ENCODE results near the gene NDUFA11.

- TF ChIP-seq CTCF (IDR thresholded peaks at IDR 0.05; ENCODE audit: low read depth, low read length) = no peak
- TF ChIP-seq POLR2A (IDR thresholded peaks at IDR 0.05; ENCODE audit: extremely low read depth, insufficient read length) = no peak
- no peak for TF ChIP-seq MAX (IDR thresholded peaks at IDR 0.05; ENCODE audit: low read depth, low read length)
Measured at GRCh38 chr19:5896365-5897076, 7.1 kb downstream of the NDUFA11 start.

All from NB4 (cell line).